GM12801 (cell line): ENCODE measurements around the gene MYLK.

ENCODE experiments used
- CTCF ChIP-seq: IDR thresholded peaks from one replicate; pipeline ENCODE4 v1.5.1; 2011; ENCODE audit warnings: control low read depth; ENCODE audit not compliant: insufficient read length; ENCODE audit errors: extremely low read depth

Gene MYLK

GRCh38 chr3:123568034-123568433 is 316.1 kb downstream of the MYLK start:
- no peak for TF ChIP-seq CTCF

GRCh38 chr3:123564056-123564455 is 320.1 kb downstream of the MYLK start:
- TF ChIP-seq CTCF: no peak

- no peak for TF ChIP-seq CTCF
These were observed 321.6 kb downstream of the MYLK start for GRCh38 chr3:123562547-123562946.

GRCh38 chr3:123561188-123561587 is 322.9 kb downstream of the MYLK start:
- no peak for TF ChIP-seq CTCF
